ENCODE data around the gene CYP27A1.

CYP27A1 gene

DNA sequence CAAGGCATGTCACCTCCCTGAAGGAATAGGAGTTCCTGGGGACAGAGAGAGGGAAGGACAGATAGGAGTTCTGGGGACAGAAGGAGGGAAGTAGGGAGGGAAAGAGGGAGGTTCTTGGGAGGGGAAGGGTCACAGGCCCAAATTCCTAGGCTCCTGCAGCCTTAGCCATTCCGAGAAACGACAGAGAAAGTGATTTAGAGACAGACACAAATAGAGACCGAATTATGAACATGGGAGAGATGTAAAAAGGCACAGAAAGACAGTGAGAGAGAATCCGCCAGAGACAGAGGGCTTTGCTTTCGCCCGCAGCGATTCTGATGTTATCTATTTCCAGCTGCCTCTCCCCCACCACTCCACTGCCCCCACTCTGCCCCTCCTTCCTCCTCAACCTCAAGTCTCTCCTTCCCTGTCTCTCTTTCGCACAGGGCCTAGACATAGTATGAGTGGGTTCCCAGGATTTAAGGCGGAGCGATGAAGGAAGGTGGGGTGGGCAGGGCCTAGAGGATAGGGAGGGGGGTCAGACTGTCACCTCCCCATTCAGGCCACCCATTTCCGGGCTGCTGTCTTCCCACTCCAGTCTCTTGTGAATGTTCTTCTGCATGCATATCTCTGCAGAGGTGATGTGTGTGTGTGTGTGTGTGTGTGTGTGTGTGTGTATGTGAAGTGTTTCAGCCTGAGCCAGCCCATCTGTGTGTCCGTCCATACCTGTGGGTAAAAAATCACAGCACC lies 74.4 kb downstream of the CYP27A1 start:
- H3K9me3 ChIP-seq (ENCODE audit: insufficient read depth, low read length), result no peaks in the 10 kb centered on the region
- no peaks in the 10 kb centered on the region for H3K9me2 ChIP-seq (replicated peaks; ENCODE audit: insufficient read depth, low read length)
- no peaks in the 10 kb centered on the region for H3F3A ChIP-seq (ENCODE audit: insufficient read depth)
- no peak overlapping the region for H3K4me2 ChIP-seq (ENCODE audit: low read depth, low read length, poor library complexity, severe bottlenecking)
- no peak overlapping the region for H3K9ac ChIP-seq (ENCODE audit: low read length)
- no peak for TF ChIP-seq CTCF (IDR thresholded peaks at IDR 0.05; ENCODE audit: insufficient read depth, low read length, poor library complexity, severe bottlenecking)
- TF ChIP-seq EZH2phosphoT487 (conservative IDR thresholded peaks at IDR 0.05; ENCODE audit: low read length), result no peak
- H3K79me2 ChIP-seq (ENCODE audit: insufficient read depth, low read length), result no peaks in the 10 kb centered on the region
- no peaks in the 10 kb centered on the region for H3K36me3 ChIP-seq (ENCODE audit: low read length)
- H3K27ac ChIP-seq (ENCODE audit: low read depth, low read length), result no peak overlapping the region
- H3K4me3 ChIP-seq (ENCODE audit: insufficient read depth, low read length, poor library complexity, severe bottlenecking), result no peak overlapping the region
- no peak overlapping the region for H2AFZ ChIP-seq (ENCODE audit: low read depth, low read length, severe bottlenecking)
- H4K20me1 ChIP-seq (ENCODE audit: low read depth, low read length), result no peaks in the 10 kb centered on the region
- no peaks in the 10 kb centered on the region for H3K27me3 ChIP-seq (ENCODE audit: low read length)

- Histone ChIP-seq H3F3A (ENCODE audit: insufficient read depth) (no peaks in the 10 kb centered on the region), H3K9me3 (ENCODE audit: insufficient read depth, low read length) (no peaks in the 10 kb centered on the region), H3K27ac (ENCODE audit: low read depth, low read length) (no peak overlapping the region), H4K20me1 (ENCODE audit: low read depth, low read length) (no peaks in the 10 kb centered on the region), H3K79me2 (ENCODE audit: insufficient read depth, low read length) (no peaks in the 10 kb centered on the region), H3K9ac (ENCODE audit: low read length) (no peak overlapping the region), H3K4me3 (ENCODE audit: insufficient read depth, low read length, poor library complexity, severe bottlenecking) (no peak overlapping the region), H3K27me3 (ENCODE audit: low read length) (no peaks in the 10 kb centered on the region), H3K36me3 (ENCODE audit: low read length) (no peaks in the 10 kb centered on the region), H3K9me2 (replicated peaks; ENCODE audit: insufficient read depth, low read length) (no peaks in the 10 kb centered on the region), H2AFZ (ENCODE audit: low read depth, low read length, severe bottlenecking) (no peak overlapping the region), H3K4me2 (ENCODE audit: low read depth, low read length, poor library complexity, severe bottlenecking) (no peak overlapping the region)
- TF ChIP-seq EZH2phosphoT487 (conservative IDR thresholded peaks at IDR 0.05; ENCODE audit: low read length), result no peak
- TF ChIP-seq CTCF (IDR thresholded peaks at IDR 0.05; ENCODE audit: insufficient read depth, low read length, poor library complexity, severe bottlenecking), result no peak
Observed at GRCh38 chr2:218856896-218857243, 74.9 kb downstream of the CYP27A1 start.

DNA sequence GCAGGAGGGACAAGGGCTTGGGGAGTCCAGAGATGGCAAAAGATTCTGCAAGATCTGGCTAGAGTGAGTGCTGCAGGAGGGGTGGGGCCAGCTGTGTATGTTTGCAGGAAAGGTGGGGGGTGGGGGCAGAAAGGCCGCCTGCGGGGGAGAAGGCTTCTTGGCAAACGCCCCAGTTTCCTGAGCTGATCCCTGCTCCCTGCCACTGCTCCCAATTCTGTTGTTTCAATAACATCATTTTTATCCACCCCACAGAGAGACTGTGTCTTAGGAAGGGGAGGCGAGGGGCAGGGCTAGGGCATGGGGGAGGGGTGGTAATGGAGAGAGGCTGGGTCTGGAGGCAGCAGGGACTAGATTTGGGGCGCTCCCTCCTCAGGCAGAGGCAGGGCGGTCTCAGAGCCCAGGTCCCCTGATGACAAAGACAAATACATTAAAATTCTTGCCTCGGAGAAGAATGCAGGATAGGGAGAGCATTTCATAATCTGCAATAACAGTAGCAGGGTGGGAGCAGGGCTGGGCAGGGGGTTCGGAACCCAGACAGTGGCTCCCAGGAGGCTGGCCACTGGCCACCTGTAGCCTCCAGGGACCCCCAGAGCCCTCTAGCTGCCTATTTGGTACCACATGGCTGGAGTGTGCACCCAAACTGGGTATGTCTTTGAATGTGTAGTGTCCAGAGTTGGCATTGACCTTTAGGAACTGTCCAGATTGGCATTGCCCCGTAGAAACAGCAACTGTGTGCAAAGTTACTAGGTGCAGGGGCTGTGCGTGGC lies 75.6 kb downstream of the CYP27A1 start:
- no peak for TF ChIP-seq EZH2phosphoT487 (conservative IDR thresholded peaks at IDR 0.05; ENCODE audit: low read length)
- no peaks in the 10 kb centered on the region for H3K27me3 ChIP-seq (ENCODE audit: low read length)
- no peaks in the 10 kb centered on the region for H3K36me3 ChIP-seq (ENCODE audit: low read length)
- H3K27ac ChIP-seq (ENCODE audit: low read depth, low read length), result no peak overlapping the region
- no peak overlapping the region for H3K4me2 ChIP-seq (ENCODE audit: low read depth, low read length, poor library complexity, severe bottlenecking)
- H3K9ac ChIP-seq (ENCODE audit: low read length), result no peak overlapping the region
- no peaks in the 10 kb centered on the region for H3K9me3 ChIP-seq (ENCODE audit: insufficient read depth, low read length)
- no peak overlapping the region for H2AFZ ChIP-seq (ENCODE audit: low read depth, low read length, severe bottlenecking)
- no peaks in the 10 kb centered on the region for H4K20me1 ChIP-seq (ENCODE audit: low read depth, low read length)
- no peaks in the 10 kb centered on the region for H3F3A ChIP-seq (ENCODE audit: insufficient read depth)
- H3K9me2 ChIP-seq (replicated peaks; ENCODE audit: insufficient read depth, low read length), result no peaks in the 10 kb centered on the region
- H3K79me2 ChIP-seq (ENCODE audit: insufficient read depth, low read length), result no peaks in the 10 kb centered on the region
- no peak overlapping the region for H3K4me3 ChIP-seq (ENCODE audit: insufficient read depth, low read length, poor library complexity, severe bottlenecking)

DNA sequence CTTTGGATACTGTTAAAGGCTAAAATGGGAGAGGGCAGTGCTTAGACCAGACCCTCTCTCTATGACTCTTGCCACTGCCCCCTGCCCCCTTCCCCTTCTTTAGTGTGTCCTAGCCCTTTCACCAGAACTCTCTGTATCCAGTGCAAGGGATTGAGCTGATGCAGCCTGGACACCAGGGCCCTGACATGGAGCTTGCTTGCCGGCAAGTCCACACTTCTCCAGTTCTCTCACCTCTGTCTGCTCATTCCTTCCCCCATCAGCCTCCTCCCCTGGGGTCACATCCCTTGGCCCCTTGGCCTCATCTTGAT lies 76.1 kb downstream of the CYP27A1 start:
- no peak overlapping the region for H3K9ac ChIP-seq (ENCODE audit: low read length)
- H3K4me2 ChIP-seq (ENCODE audit: low read depth, low read length, poor library complexity, severe bottlenecking), result no peak overlapping the region
- H3F3A ChIP-seq (ENCODE audit: insufficient read depth), result no peaks in the 10 kb centered on the region
- no peak overlapping the region for H3K27ac ChIP-seq (ENCODE audit: low read depth, low read length)
- no peaks in the 10 kb centered on the region for H3K27me3 ChIP-seq (ENCODE audit: low read length)
- no peak overlapping the region for H2AFZ ChIP-seq (ENCODE audit: low read depth, low read length, severe bottlenecking)
- no peaks in the 10 kb centered on the region for H4K20me1 ChIP-seq (ENCODE audit: low read depth, low read length)
- no peak overlapping the region for H3K4me3 ChIP-seq (ENCODE audit: insufficient read depth, low read length, poor library complexity, severe bottlenecking)
- H3K36me3 ChIP-seq (ENCODE audit: low read length), result no peaks in the 10 kb centered on the region
- no peaks in the 10 kb centered on the region for H3K79me2 ChIP-seq (ENCODE audit: insufficient read depth, low read length)
- no peak for TF ChIP-seq EZH2phosphoT487 (conservative IDR thresholded peaks at IDR 0.05; ENCODE audit: low read length)
- no peak for TF ChIP-seq CTCF (IDR thresholded peaks at IDR 0.05; ENCODE audit: insufficient read depth, low read length, poor library complexity, severe bottlenecking)
- no peaks in the 10 kb centered on the region for H3K9me2 ChIP-seq (replicated peaks; ENCODE audit: insufficient read depth, low read length)
- no peaks in the 10 kb centered on the region for H3K9me3 ChIP-seq (ENCODE audit: insufficient read depth, low read length)
